IMR-90 (cell line): Measurements from ENCODE around the gene PRAMEF18. TPM values are rescaled to one million over a fixed set of nuclear protein-coding genes. Genes with fewer than 3 reads are reported as not detected.
"Not testable (repeated sequence)": the region's sequence is repeated elsewhere in the genome, so short reads cannot be mapped to it uniquely, and the experiment has no call there.

ENCODE experiments used
- ATAC-seq: fragments of 200-7000 bp; cut with Tn5 transposase; 2 replicates; pipeline ENCODE4 v1.9.1; 2020; ENCODE audit warnings: low read depth, mild to moderate bottlenecking, moderate library complexity
- BruUV-seq: library from RNA; stranded (reverse); fragments of 400-500 nt; replicated peaks from 2 replicates; lab custom pipeline; 2021; lab: Mats Ljungman, UMichigan
- CTCF ChIA-PET: fragments of 300-600 bp; formaldehyde crosslinking; extraction: SDS; loops from one replicate; lab custom pipeline; 2021; ENCODE audit warnings: antibody characterized with exemption; lab: Yijun Ruan, JAX
- POLR2A ChIA-PET: fragments of 300-600 bp; sonication (Branson Sonifier 250); formaldehyde crosslinking; loops from one replicate; lab custom pipeline; 2022; ENCODE audit warnings: antibody characterized with exemption; ENCODE audit not compliant: unreplicated experiment; lab: Charles Lee
- DNase-seq: peaks from one replicate; pipeline ENCODE4 v3.0.0; 2013
- H2AFZ ChIP-seq: replicated peaks from 2 replicates; pipeline ENCODE3; 2013; ENCODE audit warnings: low read length, mild to moderate bottlenecking; ENCODE audit not compliant: poor library complexity
- H2AK5ac ChIP-seq: 2 replicates; pipeline ENCODE4 v1.6.1; 2013; ENCODE audit warnings: low read depth, low read length, inconsistent platforms
- H2AK9ac ChIP-seq: replicated peaks from 2 replicates; pipeline ENCODE3; 2013; ENCODE audit warnings: mild to moderate bottlenecking, low read depth, low read length, moderate library complexity; ENCODE audit not compliant: poor library complexity
- H2BK120ac ChIP-seq: 2 replicates; pipeline ENCODE4 v1.6.1; 2013; ENCODE audit warnings: low read depth, low read length, inconsistent platforms
- H2BK15ac ChIP-seq: 3 replicates; pipeline ENCODE4 v1.6.1; 2013; ENCODE audit warnings: low read depth, low read length, inconsistent platforms
- H2BK20ac ChIP-seq: 2 replicates; pipeline ENCODE4 v1.6.1; 2013; ENCODE audit warnings: low read depth, mild to moderate bottlenecking, inconsistent platforms, low read length, moderate library complexity
- H2BK5ac ChIP-seq: 2 replicates; pipeline ENCODE4 v1.6.1; 2013; ENCODE audit warnings: mild to moderate bottlenecking, low read depth, low read length, inconsistent platforms; ENCODE audit not compliant: poor library complexity, severe bottlenecking
- H3K14ac ChIP-seq: replicated peaks from 2 replicates; pipeline ENCODE4 v1.6.1; 2013; ENCODE audit warnings: low read depth, low read length, inconsistent platforms
- H3K18ac ChIP-seq: 2 replicates; pipeline ENCODE4 v1.6.1; 2013; ENCODE audit warnings: low read depth, low read length, control low read depth
- H3K23ac ChIP-seq: 2 replicates; pipeline ENCODE4 v1.6.1; 2013; ENCODE audit warnings: low read depth, low read length, inconsistent platforms
- H3K27ac ChIP-seq: 2 replicates; pipeline ENCODE4 v1.5.1; 2013; ENCODE audit warnings: mild to moderate bottlenecking, control low read depth, low read length; ENCODE audit not compliant: insufficient read depth
- H3K27me3 ChIP-seq: 2 replicates; pipeline ENCODE4 v1.6.1; 2013; ENCODE audit warnings: low read length; ENCODE audit not compliant: control insufficient read depth, insufficient read depth
- H3K36me3 ChIP-seq: 2 replicates; pipeline ENCODE4 v1.6.1; 2013; ENCODE audit warnings: low read length, mixed read lengths; ENCODE audit not compliant: control insufficient read depth, insufficient read depth
- H3K4ac ChIP-seq: 2 replicates; pipeline ENCODE4 v1.6.1; 2013; ENCODE audit warnings: low read depth, low read length, inconsistent platforms
- H3K4me1 ChIP-seq: 2 replicates; pipeline ENCODE4 v1.6.1; 2013; ENCODE audit warnings: low read length, mixed read lengths; ENCODE audit not compliant: control insufficient read depth, insufficient read depth
- H3K4me2 ChIP-seq: 2 replicates; pipeline ENCODE4 v1.6.1; 2013; ENCODE audit warnings: low read depth, mild to moderate bottlenecking, control low read depth, low read length, moderate library complexity
- H3K4me3 ChIP-seq: 2 replicates; pipeline ENCODE4 v1.5.1; 2013; ENCODE audit warnings: low read depth, mild to moderate bottlenecking, control low read depth, low read length, moderate library complexity; ENCODE audit not compliant: insufficient read depth
- H3K56ac ChIP-seq: 2 replicates; pipeline ENCODE4 v1.6.1; 2013; ENCODE audit warnings: low read length, inconsistent platforms; ENCODE audit not compliant: insufficient read depth; ENCODE audit errors: extremely low read depth
- H3K79me1 ChIP-seq, 2 experiments: 2 replicates each; pipeline ENCODE4 v1.6.1; 2013; ENCODE audit warnings: low read length in 2 of 2, inconsistent platforms in 1 of 2, low read depth in 1 of 2
- H3K9ac ChIP-seq: 2 replicates; pipeline ENCODE4 v1.6.1; 2013; ENCODE audit warnings: low read depth, low read length, control low read depth
- H3K9me1 ChIP-seq: 2 replicates; pipeline ENCODE4 v1.6.1; 2013; ENCODE audit warnings: low read length, inconsistent platforms; ENCODE audit not compliant: insufficient read depth
- H3K9me3 ChIP-seq: 2 replicates; pipeline ENCODE4 v1.6.1; 2013; ENCODE audit warnings: low read length; ENCODE audit not compliant: control insufficient read depth, insufficient read depth
- H4K20me1 ChIP-seq: 2 replicates; pipeline ENCODE4 v1.6.1; 2013; ENCODE audit warnings: low read length, inconsistent platforms; ENCODE audit not compliant: insufficient read depth
- H4K5ac ChIP-seq: 2 replicates; pipeline ENCODE4 v1.6.1; 2013; ENCODE audit warnings: mild to moderate bottlenecking, low read depth, low read length, control low read depth
- H4K8ac ChIP-seq, 2 experiments: 2 replicates each; pipeline ENCODE4 v1.6.1; 2013; ENCODE audit warnings: low read depth in 2 of 2, low read length in 2 of 2, control low read depth in 1 of 2, inconsistent platforms in 1 of 2
- H4K91ac ChIP-seq: 2 replicates; pipeline ENCODE4 v1.6.1; 2013; ENCODE audit warnings: low read depth, low read length, inconsistent platforms; ENCODE audit not compliant: insufficient read depth
- WGBS, 2 experiments: methylation state at CpG; one replicate each; pipeline versions ENCODE4 v1.1.5 to v1.1.7; 2013; ENCODE audit warnings: missing lambda C conversion rate in 2 of 2; ENCODE audit not compliant: insufficient read length in 1 of 2; ENCODE audit errors: extremely low coverage in 2 of 2; 5-methylcytosine and 5-hydroxymethylcytosine counted together
- dilution Hi-C: fragments of 300-500 bp; cut with HindIII; formaldehyde crosslinking; loops from one replicate; pipeline ENCODE4 v1.14.3; 2018; ENCODE audit warnings: low sequenced_read_pairs; ENCODE audit not compliant: unreplicated experiment
- in situ Hi-C: fragments of 300-500 bp; cut with MboI; formaldehyde crosslinking; loops from 3 replicates; pipeline ENCODE4 v1.14.3; 2019; ENCODE audit warnings: low sequenced_read_pairs, inconsistent platforms, mixed read lengths
- intact Hi-C: fragments of 100-400 bp; cut with micrococcal nuclease; formaldehyde crosslinking; loops from 2 replicates; pipeline ENCODE4 v1.10.0; 2022
- polyA plus RNA-seq, 3 experiments: library from polyadenylated mRNA; depleted of rRNA; stranded (reverse); fragments of >200 nt; gene quantifications; 2 replicates each; pipeline ENCODE4 v1.2.3, GENCODE V29; 2012; ENCODE audit warnings: low replicate concordance in 1 of 3
- total RNA-seq: library from RNA; depleted of rRNA; stranded (reverse); fragments of >200 nt; gene quantifications from 2 replicates; pipeline ENCODE4 v1.2.3, GENCODE V29; 2012

Gene PRAMEF18
- total and polyA plus RNA-seq, 2 of the 4 experiments (the other 2 are of a cell fraction) = not detected

GRCh38 chr1:13237572-13237971, 11.6 kb upstream of the PRAMEF18 start:
- H3K18ac ChIP-seq, H3K9me3 ChIP-seq, H3K4me1 ChIP-seq, H2AFZ ChIP-seq, H4K91ac ChIP-seq, dilution Hi-C loops, CTCF ChIA-PET, intact Hi-C loops, H3K4me3 ChIP-seq, H3K9me1 ChIP-seq, BruUV-seq, H3K79me1 ChIP-seq, H4K5ac ChIP-seq, H2BK15ac ChIP-seq, H2AK9ac ChIP-seq, H3K9ac ChIP-seq, in situ Hi-C loops, H3K56ac ChIP-seq, H4K8ac ChIP-seq, H3K27ac ChIP-seq, DNase-seq, H2BK120ac ChIP-seq, H2BK5ac ChIP-seq, H3K27me3 ChIP-seq, H3K14ac ChIP-seq, POLR2A ChIA-PET, H3K23ac ChIP-seq, H2BK20ac ChIP-seq, H3K4ac ChIP-seq, H3K36me3 ChIP-seq, H3K4me2 ChIP-seq, ATAC-seq, H2AK5ac ChIP-seq, H4K20me1 ChIP-seq: not testable (repeated sequence)
- 20% methylated on average over 2 of the region's 4 CpGs; no CpG with 5 or more reads in 1 of the 2 experiments for WGBS, 2 experiments

- intact Hi-C loops = not testable (repeated sequence)
Measured at GRCh38 chr1:13234057-13234456, 8.1 kb upstream of the PRAMEF18 start.

More at GRCh38 chr1:13234057-13234456, 8.1 kb upstream of the PRAMEF18 start:
- H4K20me1 ChIP-seq, POLR2A ChIA-PET, H3K4me1 ChIP-seq, CTCF ChIA-PET, H4K8ac ChIP-seq, H4K91ac ChIP-seq, ATAC-seq, H2AK9ac ChIP-seq, in situ Hi-C loops, H2AK5ac ChIP-seq, H3K9me3 ChIP-seq, H4K5ac ChIP-seq, H3K27me3 ChIP-seq, H3K4ac ChIP-seq, H2BK20ac ChIP-seq, H2BK5ac ChIP-seq, H3K18ac ChIP-seq, H3K27ac ChIP-seq, H2BK15ac ChIP-seq, H3K56ac ChIP-seq, H3K9me1 ChIP-seq, H3K4me2 ChIP-seq, DNase-seq, H3K4me3 ChIP-seq, H2BK120ac ChIP-seq, H3K36me3 ChIP-seq, H3K14ac ChIP-seq, dilution Hi-C loops, H3K23ac ChIP-seq, H3K9ac ChIP-seq, BruUV-seq, H3K79me1 ChIP-seq, H2AFZ ChIP-seq: not testable (repeated sequence)
- no CpG with 5 or more reads among the region's 1 CpG for WGBS, 2 experiments
